ENCODE measurements around the gene TSPAN14. TPM values are rescaled to one million over a fixed set of nuclear protein-coding genes. Genes with fewer than 3 reads are reported as not detected.

Gene TSPAN14
- total and polyA plus RNA-seq, 10 of the 15 experiments (the other 5 are each of a cell fraction or from before 2014, with no cell fraction given), result 2.5 to 31.7 (median 17.9) TPM

- no peak for TF ChIP-seq MLLT1 (IDR thresholded peaks at IDR 0.05)
- no peak for TF ChIP-seq ZNF207 (IDR thresholded peaks at IDR 0.05; ENCODE audit: borderline replicate concordance)
- no peak for TF ChIP-seq FOS (IDR thresholded peaks at IDR 0.05; ENCODE audit: borderline replicate concordance, extremely low read depth, insufficient read length)
- TF ChIP-seq NFYB (IDR thresholded peaks at IDR 0.05; ENCODE audit: insufficient read depth, low read depth, low read length), result no peak
- no peak for TF ChIP-seq CBX5 (IDR thresholded peaks at IDR 0.05; ENCODE audit: low read depth)
- no peak for TF ChIP-seq BCLAF1 (IDR thresholded peaks at IDR 0.05)
- no peak for TF ChIP-seq NFXL1 (IDR thresholded peaks at IDR 0.05; ENCODE audit: borderline replicate concordance)
- peak; percentile 22 to 39; a peak in 1 of 4 replicates for TF ChIP-seq IKZF2 (IDR thresholded peaks at IDR 0.05)
- TF ChIP-seq TCF3 (IDR thresholded peaks at IDR 0.05; ENCODE audit: borderline replicate concordance, insufficient read depth, low read depth, low read length), result no peak
- no peak for TF ChIP-seq POLR2A (IDR thresholded peaks at IDR 0.05; ENCODE audit: low read depth, low read length)
- 0 out of 2 replicates have a peak, but pooled peaks have one; percentile 17 for TF ChIP-seq MTA2 (IDR thresholded peaks at IDR 0.05; ENCODE audit: low read depth)
- peak; percentile 30; the same call in 1 of the 2 replicates for TF ChIP-seq RAD51 (IDR thresholded peaks at IDR 0.05)
- no peak for TF ChIP-seq CEBPZ (IDR thresholded peaks at IDR 0.05; ENCODE audit: low read depth, low read length)
- TF ChIP-seq ZBTB11 (CRISPR knock-in tag; IDR thresholded peaks at IDR 0.05), result no peak
- no peak; the same call in 1 of the 2 replicates for TF ChIP-seq USF2 (IDR thresholded peaks at IDR 0.05; ENCODE audit: borderline replicate concordance, low read depth, low read length)
Observed at GRCh38 chr10:80523773-80524172, 69.7 kb downstream of the TSPAN14 start (continued).
